NCI-H2196 (cell line): ENCODE results near the gene GRM1.

Experiments used
- DNase-seq: peaks from one replicate; lab custom pipeline; 2025; ENCODE audit not compliant: unreplicated experiment; lab: John Stamatoyannopoulos, UW

Gene GRM1

GRCh38 chr6:146097586-146097985, 68.7 kb downstream of the GRM1 start:
- no peak for DNase-seq

- DNase-seq: no peak
These were observed 71.9 kb downstream of the GRM1 start for GRCh38 chr6:146100776-146101175.

- DNase-seq: no peak
These were observed 74.7 kb downstream of the GRM1 start for GRCh38 chr6:146103416-146104072.

GRCh38 chr6:146106532-146106931, 77.7 kb downstream of the GRM1 start:
- no peak for DNase-seq

- no peak for DNase-seq
These were observed 82.1 kb downstream of the GRM1 start for GRCh38 chr6:146110990-146111389.

- DNase-seq: no peak
These were observed 83.1 kb downstream of the GRM1 start for GRCh38 chr6:146111881-146112450.

GRCh38 chr6:146113084-146113623, 84.3 kb downstream of the GRM1 start:
- DNase-seq: no peak

GRCh38 chr6:146123616-146124015, 94.8 kb downstream of the GRM1 start:
- DNase-seq: no peak

GRCh38 chr6:146127447-146128215, 98.8 kb downstream of the GRM1 start:
- DNase-seq: no peak

- no peak for DNase-seq
These were observed 105.0 kb downstream of the GRM1 start for GRCh38 chr6:146133866-146134265.

GRCh38 chr6:146135167-146135566, 106.3 kb downstream of the GRM1 start:
- DNase-seq: no peak

GRCh38 chr6:146146836-146147235, 118.0 kb downstream of the GRM1 start:
- no peak for DNase-seq

- DNase-seq: no peak
These were observed 120.9 kb downstream of the GRM1 start for GRCh38 chr6:146149770-146150169.

GRCh38 chr6:146153040-146153758, 124.3 kb downstream of the GRM1 start:
- DNase-seq: no peak

- no peak for DNase-seq
These were observed 125.3 kb downstream of the GRM1 start for GRCh38 chr6:146154197-146154596.

- DNase-seq: no peak
These were observed 132.8 kb downstream of the GRM1 start for GRCh38 chr6:146161664-146162063.

GRCh38 chr6:146169872-146170271, 141.0 kb downstream of the GRM1 start:
- DNase-seq: no peak

GRCh38 chr6:146177785-146178184, 148.9 kb downstream of the GRM1 start:
- no peak for DNase-seq

- DNase-seq: no peak
These were observed 155.0 kb downstream of the GRM1 start for GRCh38 chr6:146183831-146184230.

- no peak for DNase-seq
These were observed 155.8 kb downstream of the GRM1 start for GRCh38 chr6:146184701-146185100.

GRCh38 chr6:146189131-146189530, 160.3 kb downstream of the GRM1 start:
- DNase-seq: no peak
